Liver (tissue), 9 donors: ENCODE data around the gene NAP1L4. TPM values are rescaled to one million over a fixed set of nuclear protein-coding genes. Genes with fewer than 3 reads are reported as not detected.

Experiments used
- DNase-seq: peaks from one replicate; pipeline ENCODE4 v3.0.0-alpha.2; 2017; ENCODE audit warnings: low spot score
- H3K27ac ChIP-seq, 2 donors: one replicate each; pipeline ENCODE4 v1.7.0; 2013; ENCODE audit warnings: inconsistent platforms in 2 of 2, low read length in 2 of 2, control low read depth in 1 of 2, low read depth in 1 of 2, mild to moderate bottlenecking in 1 of 2
- H3K27me3 ChIP-seq, 4 donors: one replicate each; pipeline versions ENCODE4 v1.6.1 to v1.7.0; 2013; ENCODE audit warnings: low read length in 3 of 4, inconsistent platforms in 1 of 4, mild to moderate bottlenecking in 1 of 4, moderate library complexity in 1 of 4; ENCODE audit not compliant: control insufficient read depth in 4 of 4, insufficient read depth in 4 of 4
- H3K36me3 ChIP-seq, 4 donors: one replicate each; pipeline versions ENCODE4 v1.6.1 to v1.7.0; 2013; ENCODE audit warnings: low read length in 3 of 4, mild to moderate bottlenecking in 3 of 4, low read depth in 1 of 4, moderate library complexity in 1 of 4; ENCODE audit not compliant: control insufficient read depth in 4 of 4, insufficient read depth in 3 of 4
- H3K4me1 ChIP-seq, 4 donors: one replicate each; pipeline versions ENCODE4 v1.6.1 to v1.7.0; 2013; ENCODE audit warnings: low read length in 3 of 4, mild to moderate bottlenecking in 3 of 4, moderate library complexity in 1 of 4; ENCODE audit not compliant: control insufficient read depth in 4 of 4, insufficient read depth in 4 of 4
- H3K4me3 ChIP-seq, 3 donors: one replicate each; pipeline versions ENCODE4 v1.6.1 to v1.7.0; 2013; ENCODE audit warnings: low read length in 3 of 3, control low read depth in 1 of 3, low read depth in 1 of 3, mild to moderate bottlenecking in 1 of 3
- H3K9ac ChIP-seq, 2 donors: one replicate each; pipeline ENCODE4 v1.7.0; 2013; ENCODE audit warnings: low read length in 2 of 2, mild to moderate bottlenecking in 2 of 2, moderate library complexity in 2 of 2, control low read depth in 1 of 2, low read depth in 1 of 2
- H3K9me3 ChIP-seq, 4 donors: one replicate each; pipeline versions ENCODE4 v1.6.1 to v1.7.0; 2013; ENCODE audit warnings: low read length in 3 of 4; ENCODE audit not compliant: control insufficient read depth in 4 of 4
- CTCF ChIP-seq: fragments of 150-350 bp; IDR thresholded peaks from 2 replicates; pipeline ENCODE4 v1.5.1; 2017; ENCODE audit warnings: improper control_type of control experiment, low read depth, low read length; ENCODE audit not compliant: missing input control
- FOXA1 ChIP-seq: IDR thresholded peaks from 2 replicates; pipeline ENCODE4 v1.6.1; 2016; ENCODE audit warnings: antibody characterized with exemption
- FOXA2 ChIP-seq: IDR thresholded peaks from 2 replicates; pipeline ENCODE4 v1.6.1; 2016; ENCODE audit warnings: antibody characterized with exemption
- GABPA ChIP-seq, 2 donors: IDR thresholded peaks in 1 of 2; conservative IDR thresholded peaks in 1 of 2; 2 replicates each; pipeline ENCODE4 v1.6.1; 2016; ENCODE audit warnings: antibody characterized with exemption in 2 of 2, mild to moderate bottlenecking in 1 of 2, moderate library complexity in 1 of 2
- HNF4A ChIP-seq, 2 donors: conservative IDR thresholded peaks; 2 replicates each; pipeline ENCODE4 v1.6.1; 2016; ENCODE audit warnings: antibody characterized with exemption in 2 of 2, mild to moderate bottlenecking in 2 of 2
- JUND ChIP-seq, 2 donors: IDR thresholded peaks; 2 replicates each; pipeline ENCODE4 v1.6.1; 2016; ENCODE audit warnings: antibody characterized with exemption in 2 of 2
- MAX ChIP-seq: IDR thresholded peaks from 2 replicates; pipeline ENCODE4 v1.6.1; 2016; ENCODE audit warnings: antibody characterized with exemption
- NR2F2 ChIP-seq: IDR thresholded peaks from 2 replicates; pipeline ENCODE4 v1.6.1; 2016; ENCODE audit warnings: antibody characterized with exemption
- RAD21 ChIP-seq, 2 donors: IDR thresholded peaks; 2 replicates each; pipeline ENCODE4 v1.6.1; 2016; ENCODE audit warnings: antibody characterized with exemption in 2 of 2, mild to moderate bottlenecking in 2 of 2
- RXRA ChIP-seq, 2 donors: IDR thresholded peaks; 2 replicates each; pipeline ENCODE4 v1.6.1; 2017 to 2018; ENCODE audit warnings: antibody characterized with exemption in 2 of 2, mild to moderate bottlenecking in 1 of 2
- SP1 ChIP-seq: IDR thresholded peaks from 2 replicates; pipeline ENCODE4 v1.6.1; 2018; ENCODE audit warnings: antibody characterized with exemption, mild to moderate bottlenecking
- TAF1 ChIP-seq: conservative IDR thresholded peaks from 2 replicates; pipeline ENCODE4 v1.6.1; 2016; ENCODE audit warnings: antibody characterized with exemption, mild to moderate bottlenecking
- YY1 ChIP-seq: IDR thresholded peaks from 2 replicates; pipeline ENCODE4 v1.6.1; 2016; ENCODE audit warnings: antibody characterized with exemption, mild to moderate bottlenecking
- ZBTB33 ChIP-seq: IDR thresholded peaks from 2 replicates; pipeline ENCODE4 v1.6.1; 2016; ENCODE audit warnings: antibody characterized with exemption
- WGBS: extraction: QIAGEN DNeasy Blood & Tissue Kit; methylation state at CpG from one replicate; pipeline ENCODE4 v1.1.7; 2013; 5-methylcytosine and 5-hydroxymethylcytosine counted together
- polyA plus RNA-seq, 2 donors: library from polyadenylated mRNA; stranded (reverse) in 1 of 2; unstranded in 1 of 2; fragments of 200-250 nt in 1 of 2; fragments of >200 nt in 1 of 2; fragmentation: Nextera tagmentation in 1 of 2; extraction: Ambion mirVana in 1 of 2; gene quantifications; one replicate each; pipeline versions ENCODE4 v1.2.1 to v1.2.3, GENCODE V29; 2013 to 2015
- total RNA-seq, 2 donors: library from RNA; depleted of rRNA; stranded (reverse); fragments of >200 nt; gene quantifications; one replicate each; pipeline ENCODE4 v1.2.3, GENCODE V29; 2014
- TF ChIP-seq, protein P1 (sequence below): IDR thresholded peaks from 2 replicates; pipeline ENCODE4 v1.6.1; 2016; ENCODE audit warnings: antibody characterized with exemption
- TF ChIP-seq, protein P2 (sequence below): IDR thresholded peaks from 2 replicates; pipeline ENCODE4 v1.6.1; 2016; ENCODE audit warnings: antibody characterized with exemption, mild to moderate bottlenecking
- donor health status: healthy.
- donor health status: healthy.
- donor health status: healthy.
- donor health status: healthy.
- donor health status: healthy.

Gene NAP1L4
- total and polyA plus RNA-seq, 4 donors = 33.2 to 110 (median 46.7) TPM

DNA sequence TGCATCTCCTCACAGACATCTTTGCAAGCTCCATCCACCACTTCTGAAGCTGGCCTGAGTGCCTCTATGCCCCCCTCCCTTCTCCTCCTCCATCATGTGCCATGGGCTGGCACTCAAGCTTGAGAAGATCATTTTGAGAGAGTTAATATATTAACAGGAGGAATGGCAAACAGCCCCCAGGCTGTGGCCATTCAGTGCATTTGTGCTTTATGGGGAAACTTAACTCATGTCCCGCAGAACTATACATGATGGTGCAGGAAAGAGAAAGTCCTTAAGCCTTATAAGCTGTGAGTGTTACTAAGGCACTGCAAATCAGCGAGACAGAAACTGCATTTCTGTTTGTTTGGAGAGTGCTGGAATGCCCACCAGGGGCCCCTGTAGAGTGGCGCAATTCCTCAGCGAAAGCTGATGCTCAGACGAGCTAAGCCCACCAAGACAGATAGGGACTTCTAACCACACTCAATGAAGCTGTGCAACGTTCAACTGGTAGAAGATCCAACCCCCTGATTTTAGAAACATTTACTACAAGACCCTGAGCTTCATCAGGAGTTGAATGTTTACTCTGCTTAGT is 36.1 kb downstream of the NAP1L4 start:
- H3K27me3 ChIP-seq = no peaks in the 10 kb centered on the region
- DNase-seq = no peak
- H3K36me3 ChIP-seq = peaks cover 14 to 88% (median 81%) of the 10 kb centered on the region in 4 donors
- WGBS = 93% methylated on average over 6 of the region's 6 CpGs
- no peak overlapping the region for H3K9ac ChIP-seq
- H3K27ac ChIP-seq = no peak overlapping the region
- no peaks in the 10 kb centered on the region for H3K4me1 ChIP-seq
- no peak for TF ChIP-seq HNF4A (conservative IDR thresholded peaks at IDR 0.05)
- TF ChIP-seq, protein P1, sequence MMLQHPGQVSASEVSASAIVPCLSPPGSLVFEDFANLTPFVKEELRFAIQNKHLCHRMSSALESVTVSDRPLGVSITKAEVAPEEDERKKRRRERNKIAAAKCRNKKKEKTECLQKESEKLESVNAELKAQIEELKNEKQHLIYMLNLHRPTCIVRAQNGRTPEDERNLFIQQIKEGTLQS = no peak
- no peak for TF ChIP-seq GABPA (IDR thresholded peaks at IDR 0.05 in 1 of 2, conservative IDR thresholded peaks at IDR 0.05 in 1 of 2)
- no peak for TF ChIP-seq RAD21 (IDR thresholded peaks at IDR 0.05)
- TF ChIP-seq FOXA2 = no peak
- TF ChIP-seq MAX = no peak
- H3K4me3 ChIP-seq = no peak overlapping the region
- no peaks in the 10 kb centered on the region for H3K9me3 ChIP-seq

GRCh38 chr11:2954263-2954662 is 37.9 kb downstream of the NAP1L4 start:
- DNase-seq = no peak

More at GRCh38 chr11:2954263-2954662, 37.9 kb downstream of the NAP1L4 start:
- H3K27me3 ChIP-seq = no peaks in the 10 kb centered on the region
- peaks cover 14 to 90% (median 86%) of the 10 kb centered on the region in 4 donors for H3K36me3 ChIP-seq
- H3K4me3 ChIP-seq = no peak overlapping the region
- H3K9ac ChIP-seq = no peak overlapping the region
- TF ChIP-seq RAD21 (IDR thresholded peaks at IDR 0.05) = no peak
- TF ChIP-seq FOXA2 = no peak
- no peak for TF ChIP-seq MAX
- TF ChIP-seq, protein P2, sequence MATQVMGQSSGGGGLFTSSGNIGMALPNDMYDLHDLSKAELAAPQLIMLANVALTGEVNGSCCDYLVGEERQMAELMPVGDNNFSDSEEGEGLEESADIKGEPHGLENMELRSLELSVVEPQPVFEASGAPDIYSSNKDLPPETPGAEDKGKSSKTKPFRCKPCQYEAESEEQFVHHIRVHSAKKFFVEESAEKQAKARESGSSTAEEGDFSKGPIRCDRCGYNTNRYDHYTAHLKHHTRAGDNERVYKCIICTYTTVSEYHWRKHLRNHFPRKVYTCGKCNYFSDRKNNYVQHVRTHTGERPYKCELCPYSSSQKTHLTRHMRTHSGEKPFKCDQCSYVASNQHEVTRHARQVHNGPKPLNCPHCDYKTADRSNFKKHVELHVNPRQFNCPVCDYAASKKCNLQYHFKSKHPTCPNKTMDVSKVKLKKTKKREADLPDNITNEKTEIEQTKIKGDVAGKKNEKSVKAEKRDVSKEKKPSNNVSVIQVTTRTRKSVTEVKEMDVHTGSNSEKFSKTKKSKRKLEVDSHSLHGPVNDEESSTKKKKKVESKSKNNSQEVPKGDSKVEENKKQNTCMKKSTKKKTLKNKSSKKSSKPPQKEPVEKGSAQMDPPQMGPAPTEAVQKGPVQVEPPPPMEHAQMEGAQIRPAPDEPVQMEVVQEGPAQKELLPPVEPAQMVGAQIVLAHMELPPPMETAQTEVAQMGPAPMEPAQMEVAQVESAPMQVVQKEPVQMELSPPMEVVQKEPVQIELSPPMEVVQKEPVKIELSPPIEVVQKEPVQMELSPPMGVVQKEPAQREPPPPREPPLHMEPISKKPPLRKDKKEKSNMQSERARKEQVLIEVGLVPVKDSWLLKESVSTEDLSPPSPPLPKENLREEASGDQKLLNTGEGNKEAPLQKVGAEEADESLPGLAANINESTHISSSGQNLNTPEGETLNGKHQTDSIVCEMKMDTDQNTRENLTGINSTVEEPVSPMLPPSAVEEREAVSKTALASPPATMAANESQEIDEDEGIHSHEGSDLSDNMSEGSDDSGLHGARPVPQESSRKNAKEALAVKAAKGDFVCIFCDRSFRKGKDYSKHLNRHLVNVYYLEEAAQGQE = no peak
- TF ChIP-seq SP1 = no peak
- TF ChIP-seq CTCF = no peak
- TF ChIP-seq RXRA (IDR thresholded peaks at IDR 0.05) = no peak
- TF ChIP-seq FOXA1 = no peak
- no peak for TF ChIP-seq HNF4A (conservative IDR thresholded peaks at IDR 0.05)
- TF ChIP-seq TAF1 = no peak
- TF ChIP-seq, protein P1 = no peak
- no peak for TF ChIP-seq ZBTB33
- no peak for TF ChIP-seq JUND (IDR thresholded peaks at IDR 0.05)
- TF ChIP-seq NR2F2 = no peak
- TF ChIP-seq GABPA (IDR thresholded peaks at IDR 0.05 in 1 of 2, conservative IDR thresholded peaks at IDR 0.05 in 1 of 2) = no peak
- no peak for TF ChIP-seq YY1
- no peak overlapping the region for H3K27ac ChIP-seq
- H3K9me3 ChIP-seq = no peaks in the 10 kb centered on the region
- H3K4me1 ChIP-seq = no peaks in the 10 kb centered on the region
- 97% methylated on average over 6 of the region's 6 CpGs for WGBS
